Type B pancreatic cell (in vitro differentiated cells): ENCODE results near the gene DHRS2. TPM values are rescaled to one million over a fixed set of nuclear protein-coding genes. Genes with fewer than 3 reads are reported as not detected.

Source experiments
- DNase-seq: peaks from one replicate; pipeline ENCODE4 v3.0.0; 2021; ENCODE audit warnings: mixed read lengths; ENCODE audit not compliant: unreplicated experiment; ENCODE audit errors: extremely low spot score
- H3K27ac Mint-ChIP-seq: 2 replicates; pipeline ENCODE4 v1.8.0; 2021; ENCODE audit warnings: mild to moderate bottlenecking, mixed read lengths
- H3K27me3 Mint-ChIP-seq: 2 replicates; pipeline ENCODE4 v1.8.0; 2021; ENCODE audit warnings: mixed read lengths
- H3K36me3 Mint-ChIP-seq: 2 replicates; pipeline ENCODE4 v1.8.0; 2021; ENCODE audit warnings: mixed read lengths
- H3K4me1 Mint-ChIP-seq: one replicate; pipeline ENCODE4 v1.8.0; 2021; ENCODE audit warnings: mixed read lengths; ENCODE audit not compliant: unreplicated experiment
- H3K4me3 Mint-ChIP-seq: 2 replicates; pipeline ENCODE4 v1.8.0; 2021; ENCODE audit warnings: mild to moderate bottlenecking, mixed read lengths
- H3K9me3 Mint-ChIP-seq: 2 replicates; pipeline ENCODE4 v1.8.0; 2021; ENCODE audit warnings: mixed read lengths
- total RNA-seq: library from RNA; stranded (reverse); gene quantifications from 2 replicates; pipeline ENCODE4 v1.2.1, GENCODE V29; 2021; ENCODE audit warnings: low replicate concordance
- TF ChIP-seq, protein P1 (sequence below): fragments of 200-600 bp; sonication (generic); conservative IDR thresholded peaks from 2 replicates; pipeline ENCODE4 v1.5.0; 2021; ENCODE audit warnings: antibody characterized with exemption, mild to moderate bottlenecking

DHRS2 gene
- total RNA-seq, 1 donor from 2014 or later = 1.4 TPM

DNA sequence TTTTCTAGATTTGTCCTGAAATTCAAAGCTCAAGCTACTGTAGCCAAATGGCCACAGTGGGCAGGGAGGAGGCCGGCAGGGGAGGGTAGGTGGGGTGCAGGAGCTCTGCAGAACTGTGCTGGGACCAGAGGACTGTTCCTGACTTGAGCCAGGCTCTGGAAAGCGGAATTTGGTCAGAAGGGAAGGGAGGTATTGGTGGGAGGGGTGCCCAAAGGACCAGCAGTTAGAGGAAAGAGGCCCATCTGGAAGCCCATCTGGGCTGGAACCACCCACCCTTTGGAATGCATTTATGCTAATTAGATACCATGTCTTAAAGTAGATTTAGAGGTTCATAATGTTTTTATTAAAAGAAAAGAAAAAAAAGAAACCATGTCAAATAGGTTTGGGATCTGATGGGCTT is 33.1 kb upstream of the DHRS2 start:
- TF ChIP-seq, protein P1, sequence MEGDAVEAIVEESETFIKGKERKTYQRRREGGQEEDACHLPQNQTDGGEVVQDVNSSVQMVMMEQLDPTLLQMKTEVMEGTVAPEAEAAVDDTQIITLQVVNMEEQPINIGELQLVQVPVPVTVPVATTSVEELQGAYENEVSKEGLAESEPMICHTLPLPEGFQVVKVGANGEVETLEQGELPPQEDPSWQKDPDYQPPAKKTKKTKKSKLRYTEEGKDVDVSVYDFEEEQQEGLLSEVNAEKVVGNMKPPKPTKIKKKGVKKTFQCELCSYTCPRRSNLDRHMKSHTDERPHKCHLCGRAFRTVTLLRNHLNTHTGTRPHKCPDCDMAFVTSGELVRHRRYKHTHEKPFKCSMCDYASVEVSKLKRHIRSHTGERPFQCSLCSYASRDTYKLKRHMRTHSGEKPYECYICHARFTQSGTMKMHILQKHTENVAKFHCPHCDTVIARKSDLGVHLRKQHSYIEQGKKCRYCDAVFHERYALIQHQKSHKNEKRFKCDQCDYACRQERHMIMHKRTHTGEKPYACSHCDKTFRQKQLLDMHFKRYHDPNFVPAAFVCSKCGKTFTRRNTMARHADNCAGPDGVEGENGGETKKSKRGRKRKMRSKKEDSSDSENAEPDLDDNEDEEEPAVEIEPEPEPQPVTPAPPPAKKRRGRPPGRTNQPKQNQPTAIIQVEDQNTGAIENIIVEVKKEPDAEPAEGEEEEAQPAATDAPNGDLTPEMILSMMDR = no peak
- no peak for DNase-seq
- peaks cover 17% of the 10 kb centered on the region for H3K27me3 Mint-ChIP-seq
- no peak overlapping the region for H3K4me3 Mint-ChIP-seq
- H3K9me3 Mint-ChIP-seq = no peaks in the 10 kb centered on the region
- H3K27ac Mint-ChIP-seq = no peak overlapping the region
- no peaks in the 10 kb centered on the region for H3K36me3 Mint-ChIP-seq
- H3K4me1 Mint-ChIP-seq = no peaks in the 10 kb centered on the region

DNA sequence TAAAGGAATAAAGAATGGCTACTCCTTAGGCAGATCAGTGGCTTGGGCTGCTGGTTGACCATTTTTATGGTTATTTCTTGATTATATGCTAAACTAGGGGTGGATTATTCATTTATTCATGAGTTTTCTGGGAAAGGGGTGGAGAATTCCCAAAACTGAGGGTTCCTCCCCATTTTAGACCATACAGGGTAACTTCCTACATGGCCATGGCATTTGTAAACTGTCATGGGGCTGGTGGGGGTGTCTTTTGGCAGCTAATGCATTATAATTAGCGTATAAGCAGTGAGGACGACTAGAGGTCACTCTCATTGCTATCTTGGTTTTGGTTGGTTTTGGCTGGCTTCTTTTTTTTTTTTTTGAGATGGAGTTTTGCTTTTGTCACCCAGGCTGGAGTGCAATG is 32.0 kb upstream of the DHRS2 start:
- Mint-ChIP-seq H3K36me3 (no peaks in the 10 kb centered on the region), H3K9me3 (no peaks in the 10 kb centered on the region), H3K4me1 (no peaks in the 10 kb centered on the region), H3K4me3 (no peak overlapping the region), H3K27ac (no peak overlapping the region), H3K27me3 (peaks cover 21% of the 10 kb centered on the region)
- TF ChIP-seq, protein P1 = no peak
- no peak for DNase-seq

DNA sequence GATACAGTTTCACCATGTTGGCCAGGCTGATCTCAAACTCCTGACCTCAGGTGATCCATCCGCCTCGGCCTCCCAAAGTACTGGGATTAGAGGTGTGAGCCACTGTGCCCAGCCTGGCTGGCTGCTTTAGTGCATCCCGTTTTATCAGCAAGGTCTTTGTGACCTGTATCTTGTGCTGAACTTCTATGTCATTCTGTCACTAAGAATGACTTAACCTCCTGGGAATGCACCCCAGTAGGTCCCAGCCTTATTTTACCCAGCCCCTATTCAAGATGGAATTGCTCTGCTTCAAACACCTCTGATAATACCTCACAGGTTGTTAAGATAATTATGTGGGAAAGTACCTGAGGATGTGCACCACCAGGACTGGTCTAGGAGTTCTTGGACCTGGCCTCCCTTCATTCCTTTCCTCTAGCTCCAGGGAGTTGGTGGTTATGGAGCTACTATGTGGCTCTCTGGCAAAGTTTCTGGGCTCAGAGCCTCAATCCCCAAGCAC is 31.4 kb upstream of the DHRS2 start:
- Mint-ChIP-seq H3K27ac (no peak overlapping the region), H3K4me3 (no peak overlapping the region), H3K4me1 (no peaks in the 10 kb centered on the region), H3K9me3 (no peaks in the 10 kb centered on the region), H3K36me3 (no peaks in the 10 kb centered on the region), H3K27me3 (peaks cover 23% of the 10 kb centered on the region)
- TF ChIP-seq, protein P1 = no peak
- no peak for DNase-seq

DNA sequence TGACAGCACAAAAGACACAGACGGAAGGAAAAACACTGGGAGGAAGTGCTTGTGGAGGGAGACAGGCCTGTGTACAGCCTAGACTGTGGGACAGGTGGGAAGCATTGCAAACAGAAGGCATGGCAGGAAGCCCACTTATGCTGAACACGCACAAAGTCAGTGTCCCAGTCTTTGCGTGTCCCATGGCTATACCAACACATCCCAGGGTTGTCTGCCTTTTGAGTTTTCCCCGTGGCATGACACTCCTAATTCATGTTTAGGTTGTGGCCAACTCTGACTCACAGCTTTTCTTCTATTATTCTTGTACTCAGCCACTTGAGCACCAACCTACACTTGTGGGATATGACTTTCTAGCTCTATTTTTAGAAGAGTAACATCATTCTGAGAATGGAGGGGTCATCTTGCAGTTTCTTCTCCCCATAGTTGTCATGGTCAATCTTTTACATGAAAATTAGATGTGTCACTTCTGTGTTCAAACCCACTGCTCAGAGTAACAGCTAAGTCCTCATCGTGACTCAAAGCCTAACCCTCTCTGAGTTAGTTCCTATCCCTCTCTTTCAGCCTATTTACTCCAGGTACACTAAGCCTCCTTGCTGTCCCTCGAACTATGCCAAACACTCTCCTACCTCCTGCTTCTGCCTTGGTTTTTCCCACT is 30.1 kb upstream of the DHRS2 start:
- no peak for DNase-seq
- Mint-ChIP-seq H3K27me3 (peaks cover 20% of the 10 kb centered on the region), H3K4me1 (peaks cover under 1% of the 10 kb centered on the region), H3K9me3 (no peaks in the 10 kb centered on the region), H3K36me3 (no peaks in the 10 kb centered on the region), H3K27ac (no peak overlapping the region), H3K4me3 (no peak overlapping the region)
- TF ChIP-seq, protein P1 = no peak

DNA sequence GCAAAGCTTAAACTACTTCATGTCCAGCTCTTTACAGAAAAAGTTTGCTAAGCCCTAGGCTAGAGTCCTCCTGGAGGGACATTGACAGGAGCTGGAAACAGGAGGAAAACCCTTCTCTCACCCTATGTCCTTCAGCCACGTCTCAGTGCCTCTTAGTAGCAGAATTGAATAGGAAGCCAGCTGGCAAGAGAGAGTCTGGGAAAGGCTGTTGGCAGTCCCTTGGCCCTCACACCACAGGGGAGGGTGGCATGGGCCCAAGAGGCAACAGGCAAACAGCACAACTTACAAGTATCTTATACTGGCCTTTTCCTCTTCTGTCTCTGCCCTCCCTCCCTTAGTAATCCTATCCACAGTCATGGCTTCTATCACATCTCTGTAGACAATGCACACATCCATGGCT is 27.7 kb upstream of the DHRS2 start:
- no peaks in the 10 kb centered on the region for H3K9me3 Mint-ChIP-seq
- no peaks in the 10 kb centered on the region for H3K36me3 Mint-ChIP-seq
- no peak overlapping the region for H3K4me3 Mint-ChIP-seq
- H3K27me3 Mint-ChIP-seq = peaks cover 31% of the 10 kb centered on the region
- no peak for DNase-seq
- peaks cover 5% of the 10 kb centered on the region for H3K4me1 Mint-ChIP-seq
- no peak overlapping the region for H3K27ac Mint-ChIP-seq
- TF ChIP-seq, protein P1 = no peak
